H1 (cell line): Measurements from ENCODE around the gene CIC. TPM values are rescaled to one million over a fixed set of nuclear protein-coding genes. Genes with fewer than 3 reads are reported as not detected.

Source experiments
- BRCA1 ChIP-seq: IDR thresholded peaks from 2 replicates; pipeline ENCODE4 v1.6.1; 2012; ENCODE audit warnings: low read depth, low read length, improper control_type of control experiment
- CHD1 ChIP-seq: IDR thresholded peaks from 2 replicates; pipeline ENCODE4 v1.6.1; 2012; ENCODE audit warnings: low read depth, low read length, improper control_type of control experiment
- GTF2F1 ChIP-seq: IDR thresholded peaks from 2 replicates; pipeline ENCODE4 v1.6.1; 2012; ENCODE audit warnings: low read depth, low read length, improper control_type of control experiment, borderline replicate concordance
- HDAC6 ChIP-seq: IDR thresholded peaks from one replicate; pipeline ENCODE4 v1.7.1; 2012; ENCODE audit warnings: low read depth, mild to moderate bottlenecking, inconsistent platforms, low read length, moderate library complexity
- NANOG ChIP-seq: IDR thresholded peaks from 2 replicates; pipeline ENCODE4 v1.6.1; 2011; ENCODE audit warnings: low read length, low read depth, mild to moderate bottlenecking, inconsistent platforms; ENCODE audit not compliant: insufficient read depth, poor library complexity, severe bottlenecking
- RNF2 ChIP-seq: fragments of 200-900, 300-1000 bp; sonication (generic); IDR thresholded peaks from 2 replicates; pipeline ENCODE4 v1.7.1; 2016; ENCODE audit warnings: borderline replicate concordance, low read depth, mild to moderate bottlenecking, antibody characterized with exemption, low read length; ENCODE audit not compliant: poor library complexity, severe bottlenecking; ENCODE audit errors: missing control alignments
- TCF12 ChIP-seq: IDR thresholded peaks from 2 replicates; pipeline ENCODE4 v1.6.1; 2011; ENCODE audit warnings: low read depth, mild to moderate bottlenecking, low read length
- USF2 ChIP-seq: IDR thresholded peaks from 2 replicates; pipeline ENCODE4 v1.6.1; 2011; ENCODE audit warnings: low read length, improper control_type of control experiment
- YY1 ChIP-seq: IDR thresholded peaks from 2 replicates; pipeline ENCODE4 v1.6.1; 2011; ENCODE audit warnings: low read depth, mild to moderate bottlenecking, low read length
- polyA plus RNA-seq, 7 experiments: library from polyadenylated mRNA; depleted of rRNA in 3 of 7; stranded (reverse) in 5 of 7; unstranded in 2 of 7; fragments of >200 nt in 5 of 7; fragments of 200-250 nt in 2 of 7; gene quantifications; 1 replicate in 5 of 7; 2 replicates in 1 of 7; 4 replicates in 1 of 7; pipeline versions ENCODE4 v1.2.1 to v1.2.3, GENCODE V29; 2011 to 2013; ENCODE audit warnings: missing spikeins in 2 of 7, mixed read lengths in 2 of 7
- total RNA-seq: library from RNA; stranded (reverse); fragmentation: NEBNext Ultra II Directional; extraction: Animal tissue kit (Norgen Biotek cat#: 25700); gene quantifications from 2 replicates; pipeline ENCODE4 v1.2.1, GENCODE V29; 2021

The CIC gene
- total and polyA plus RNA-seq, 2 of the 8 experiments (the other 6 are each of a cell fraction or from before 2014, with no cell fraction given), result 13.2 to 43.6 TPM

GRCh38 chr19:42292042-42292960 lies 23.2 kb downstream of the CIC start (continued):
- TF ChIP-seq CHD1, result no peak
- TF ChIP-seq BRCA1, result no peak
- TF ChIP-seq USF2, result no peak
- no peak for TF ChIP-seq TCF12
- TF ChIP-seq NANOG, result no peak
- no peak for TF ChIP-seq RNF2
- TF ChIP-seq YY1, result no peak
- no peak for TF ChIP-seq HDAC6
- no peak for TF ChIP-seq GTF2F1
